HG02571 (cell line): ENCODE data around the gene ITPR3.

Source experiments
- ATAC-seq: cut with Tn5 transposase; IDR thresholded peaks from one replicate; pipeline ENCODE4 v1.9.1; 2021; ENCODE audit warnings: mild to moderate bottlenecking, moderate library complexity; ENCODE audit not compliant: unreplicated experiment

The ITPR3 gene

GRCh38 chr6:33683576-33684427 is 62.7 kb downstream of the ITPR3 start:
- no peak for ATAC-seq

GRCh38 chr6:33684428-33684896 is 63.3 kb downstream of the ITPR3 start:
- no peak for ATAC-seq

- no peak for ATAC-seq
Observed at GRCh38 chr6:33684983-33685382, 63.9 kb downstream of the ITPR3 start.

- ATAC-seq = no peak
Observed at GRCh38 chr6:33685411-33686224, 64.5 kb downstream of the ITPR3 start.

GRCh38 chr6:33686225-33686924 is 65.3 kb downstream of the ITPR3 start:
- no peak for ATAC-seq

GRCh38 chr6:33686981-33687975 is 66.2 kb downstream of the ITPR3 start:
- ATAC-seq = no peak

- ATAC-seq = no peak
Observed at GRCh38 chr6:33688006-33688405, 66.9 kb downstream of the ITPR3 start.

- ATAC-seq = no peak
Observed at GRCh38 chr6:33688451-33689147, 67.5 kb downstream of the ITPR3 start.

- ATAC-seq = no peak
Observed at GRCh38 chr6:33689148-33689494, 68.0 kb downstream of the ITPR3 start.

- no peak for ATAC-seq
Observed at GRCh38 chr6:33689879-33690278, 68.8 kb downstream of the ITPR3 start.

- no peak for ATAC-seq
Observed at GRCh38 chr6:33690766-33691165, 69.6 kb downstream of the ITPR3 start.

GRCh38 chr6:33691456-33692077 is 70.4 kb downstream of the ITPR3 start:
- ATAC-seq = no peak

GRCh38 chr6:33692078-33692759 is 71.1 kb downstream of the ITPR3 start:
- no peak for ATAC-seq

- ATAC-seq = no peak
Observed at GRCh38 chr6:33692760-33693158, 71.6 kb downstream of the ITPR3 start.

- ATAC-seq = no peak
Observed at GRCh38 chr6:33693186-33694105, 72.3 kb downstream of the ITPR3 start.

GRCh38 chr6:33694401-33694931 is 73.3 kb downstream of the ITPR3 start:
- ATAC-seq = no peak

GRCh38 chr6:33694977-33695376 is 73.9 kb downstream of the ITPR3 start:
- ATAC-seq = no peak
